Measurements from ENCODE around the gene MICU2. TPM values are rescaled to one million over a fixed set of nuclear protein-coding genes. Genes with fewer than 3 reads are reported as not detected.

Gene MICU2
- total and polyA plus RNA-seq, 2 donors (not counting 3 experiments of a cell fraction or from before 2014, with no cell fraction given), result 24.0 to 36.7 TPM

GRCh38 chr13:21615427-21615826 lies 11.5 kb upstream of the MICU2 start:
- no peaks in the 10 kb centered on the region for H4K20me1 ChIP-seq (replicated peaks; ENCODE audit: control insufficient read depth, extremely low read depth, insufficient read depth, low read length)
- no peak for FAIRE-seq
- H2AFZ ChIP-seq (ENCODE audit: low read depth, low read length), result no peak overlapping the region
- H3K4me2 ChIP-seq (ENCODE audit: insufficient read depth, low read length), result no peak overlapping the region
- CTCF ChIA-PET, result interaction anchor here (1.1 to 2.9 kb wide), 2 partner anchors 23 to 57 kb away, joined by 3 to 13 read pairs; no protein-coding TSS in a partner anchor
- dilution Hi-C loops (cut with MboI; ENCODE audit: extremely low pct_ligation_motif_present, low sequenced_read_pairs), result no loop called here
- H3K36me3 ChIP-seq (ENCODE audit: control insufficient read depth in 2 of 2, extremely low read depth in 1 of 2, insufficient read depth in 2 of 2, low read length in 2 of 2), result no peaks in the 10 kb centered on the region
- no peaks in the 10 kb centered on the region for H3K9me1 ChIP-seq (replicated peaks; ENCODE audit: control insufficient read depth, extremely low read depth, insufficient read depth, low read length)
- intact Hi-C loops (cut with micrococcal nuclease), result no loop called here
- no peak overlapping the region for H3K9ac ChIP-seq (replicated peaks; ENCODE audit: extremely low read depth, insufficient read depth, low read length)
- peaks cover 6 to 7% of the 10 kb centered on the region in 2 experiments for H3K27me3 ChIP-seq (ENCODE audit: control insufficient read depth in 2 of 2, insufficient read depth in 2 of 2, low read length in 2 of 2)
- no peak overlapping the region for H3K27ac ChIP-seq (ENCODE audit: insufficient read depth, low read depth, low read length)
- no peak for DNase-seq (ENCODE audit: low read depth, low spot score)
- POLR2A ChIA-PET, result no interaction called here
- TF ChIP-seq GATA2 (IDR thresholded peaks at IDR 0.05; ENCODE audit: insufficient read depth, insufficient read length, low read depth, low read length) (no peak), POLR2AphosphoS5 (IDR thresholded peaks at IDR 0.05; ENCODE audit: insufficient read depth, low read depth, low read length) (no peak), JUN (IDR thresholded peaks at IDR 0.05; ENCODE audit: borderline replicate concordance, insufficient read depth, insufficient read length, low read depth) (no peak), EZH2 (IDR thresholded peaks at IDR 0.05; ENCODE audit: borderline replicate concordance, low read depth, low read length, severe bottlenecking) (no peak), MYC (IDR thresholded peaks at IDR 0.05; ENCODE audit: low read depth, low read length) (no peak), FOS (IDR thresholded peaks at IDR 0.05; ENCODE audit: borderline replicate concordance, insufficient read depth, low read length) (no peak)
- TF ChIP-seq, protein P1, sequence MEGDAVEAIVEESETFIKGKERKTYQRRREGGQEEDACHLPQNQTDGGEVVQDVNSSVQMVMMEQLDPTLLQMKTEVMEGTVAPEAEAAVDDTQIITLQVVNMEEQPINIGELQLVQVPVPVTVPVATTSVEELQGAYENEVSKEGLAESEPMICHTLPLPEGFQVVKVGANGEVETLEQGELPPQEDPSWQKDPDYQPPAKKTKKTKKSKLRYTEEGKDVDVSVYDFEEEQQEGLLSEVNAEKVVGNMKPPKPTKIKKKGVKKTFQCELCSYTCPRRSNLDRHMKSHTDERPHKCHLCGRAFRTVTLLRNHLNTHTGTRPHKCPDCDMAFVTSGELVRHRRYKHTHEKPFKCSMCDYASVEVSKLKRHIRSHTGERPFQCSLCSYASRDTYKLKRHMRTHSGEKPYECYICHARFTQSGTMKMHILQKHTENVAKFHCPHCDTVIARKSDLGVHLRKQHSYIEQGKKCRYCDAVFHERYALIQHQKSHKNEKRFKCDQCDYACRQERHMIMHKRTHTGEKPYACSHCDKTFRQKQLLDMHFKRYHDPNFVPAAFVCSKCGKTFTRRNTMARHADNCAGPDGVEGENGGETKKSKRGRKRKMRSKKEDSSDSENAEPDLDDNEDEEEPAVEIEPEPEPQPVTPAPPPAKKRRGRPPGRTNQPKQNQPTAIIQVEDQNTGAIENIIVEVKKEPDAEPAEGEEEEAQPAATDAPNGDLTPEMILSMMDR (IDR thresholded peaks at IDR 0.05; ENCODE audit: extremely low read depth in 1 of 2, insufficient read depth in 1 of 2, low read depth in 1 of 2, low read length in 2 of 2), result no peak
- no peaks in the 10 kb centered on the region for H3K4me1 ChIP-seq (ENCODE audit: control insufficient read depth, extremely low read depth, insufficient read depth, low read length)
- H3K79me2 ChIP-seq (ENCODE audit: control insufficient read depth, insufficient read depth, low read length), result no peaks in the 10 kb centered on the region
- no peaks in the 10 kb centered on the region for H3K9me3 ChIP-seq (replicated peaks; ENCODE audit: control insufficient read depth, insufficient read depth, low read length)
- no TSS peak for BruUV-seq (replicated peaks)
- H3K4me3 ChIP-seq (replicated peaks in 1 of 3; ENCODE audit: insufficient read depth in 1 of 3, low read depth in 1 of 3, low read length in 3 of 3), result no peak overlapping the region

Measured in endothelial cell of umbilical vein (primary cell).